SH-SY5Y (cell line): Measurements from ENCODE around the gene HAUS7.

ENCODE experiments used
- GATA2 ChIP-seq: IDR thresholded peaks from 2 replicates; pipeline ENCODE4 v1.6.1; 2011; ENCODE audit warnings: mild to moderate bottlenecking, low read depth, low read length
- GATA3 ChIP-seq: IDR thresholded peaks from 2 replicates; pipeline ENCODE4 v1.6.1; 2011; ENCODE audit warnings: low read depth, mild to moderate bottlenecking, low read length, moderate library complexity

DNA sequence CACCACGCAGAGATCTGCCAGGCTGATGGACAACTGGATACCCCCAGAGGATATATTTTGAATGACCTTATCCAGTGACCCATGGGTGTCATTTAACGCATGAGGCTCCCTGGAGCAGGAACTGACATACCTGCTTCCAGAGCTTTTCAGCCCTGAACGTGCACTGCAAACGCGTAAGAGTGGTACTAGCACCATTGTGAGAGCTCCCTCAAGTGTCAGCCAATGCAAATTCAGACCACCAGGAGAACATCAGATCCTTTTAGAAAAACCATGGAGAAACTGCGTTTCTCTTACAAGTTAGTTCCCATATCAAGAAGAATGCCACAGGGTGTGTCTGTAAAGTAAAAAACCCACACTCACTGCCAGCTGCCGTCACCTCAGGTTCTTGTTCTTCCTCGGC, 31.8 kb downstream of the HAUS7 start:
- TF ChIP-seq GATA3 (no peak), GATA2 (no peak)
